Activated T-helper 1 cell treated with anti-CD3 and anti-CD28 coated beads, Interleukin-2, amount 50 U/mL, for 16 hours (primary cell): ENCODE data around the gene PCDH9.

ENCODE experiments used
- DNase-seq, 2 donors: peaks; one replicate each; pipeline ENCODE4 v3.0.0-alpha.2; 2020; ENCODE audit warnings: low read depth in 1 of 2, low spot score in 1 of 2

Gene PCDH9

GRCh38 chr13:66849706-66850105 is 380.4 kb downstream of the PCDH9 start:
- no peak for DNase-seq

GRCh38 chr13:66847541-66847940 is 382.6 kb downstream of the PCDH9 start:
- no peak for DNase-seq

- no peak for DNase-seq
Measured at GRCh38 chr13:66845393-66845792, 384.7 kb downstream of the PCDH9 start.

- DNase-seq = no peak
Measured at GRCh38 chr13:66844933-66845332, 385.2 kb downstream of the PCDH9 start.

GRCh38 chr13:66842766-66843165 is 387.4 kb downstream of the PCDH9 start:
- no peak for DNase-seq

- no peak for DNase-seq
Measured at GRCh38 chr13:66840621-66841020, 389.5 kb downstream of the PCDH9 start.

- no peak for DNase-seq
Measured at GRCh38 chr13:66837246-66837645, 392.9 kb downstream of the PCDH9 start.

- DNase-seq = no peak
Measured at GRCh38 chr13:66835040-66835628, 395.0 kb downstream of the PCDH9 start.

- DNase-seq = no peak
Measured at GRCh38 chr13:66830940-66831716, 399.0 kb downstream of the PCDH9 start.

GRCh38 chr13:66829803-66830202 is 400.3 kb downstream of the PCDH9 start:
- DNase-seq = no peak

GRCh38 chr13:66826398-66826797 is 403.7 kb downstream of the PCDH9 start:
- DNase-seq = no peak

GRCh38 chr13:66821551-66821950 is 408.6 kb downstream of the PCDH9 start:
- DNase-seq = no peak

GRCh38 chr13:66811455-66811854 is 418.7 kb downstream of the PCDH9 start:
- DNase-seq = no peak

- DNase-seq = no peak
Measured at GRCh38 chr13:66809485-66809884, 420.7 kb downstream of the PCDH9 start.

GRCh38 chr13:66807251-66807650 is 422.9 kb downstream of the PCDH9 start:
- DNase-seq = no peak

GRCh38 chr13:66805657-66806056 is 424.5 kb downstream of the PCDH9 start:
- no peak for DNase-seq

GRCh38 chr13:66803808-66804456 is 426.2 kb downstream of the PCDH9 start:
- DNase-seq = no peak

GRCh38 chr13:66803013-66803807 is 426.9 kb downstream of the PCDH9 start:
- no peak for DNase-seq

- no peak for DNase-seq
Measured at GRCh38 chr13:66795636-66796035, 434.5 kb downstream of the PCDH9 start.

GRCh38 chr13:66794340-66795031 is 435.6 kb downstream of the PCDH9 start:
- no peak for DNase-seq

- no peak for DNase-seq
Measured at GRCh38 chr13:66790861-66791260, 439.3 kb downstream of the PCDH9 start.
